Suprapubic skin (tissue), 4 donors: Measurements from ENCODE around the gene LRPPRC. TPM values are rescaled to one million over a fixed set of nuclear protein-coding genes. Genes with fewer than 3 reads are reported as not detected.

Source experiments
- DNase-seq, 2 donors: peaks; one replicate each; pipeline ENCODE4 v3.0.0-alpha.2; 2019; ENCODE audit warnings: low spot score in 2 of 2
- H3K27ac ChIP-seq: fragments of 200-600 bp; sonication (generic); one replicate; pipeline ENCODE4 v1.5.1; 2019
- H3K27me3 ChIP-seq: fragments of 200-600 bp; sonication (generic); one replicate; pipeline ENCODE4 v1.5.1; 2019
- H3K36me3 ChIP-seq: fragments of 200-600 bp; sonication (generic); one replicate; pipeline ENCODE4 v1.5.1; 2019
- H3K4me1 ChIP-seq: fragments of 200-600 bp; sonication (generic); one replicate; pipeline ENCODE4 v1.5.1; 2019
- H3K4me3 ChIP-seq: fragments of 200-600 bp; sonication (generic); one replicate; pipeline ENCODE4 v1.5.1; 2019; ENCODE audit warnings: mild to moderate bottlenecking
- H3K9me3 ChIP-seq: fragments of 200-600 bp; sonication (generic); one replicate; pipeline ENCODE4 v1.5.1; 2019
- EP300 ChIP-seq: sonication (generic); formaldehyde crosslinking; IDR thresholded peaks from one replicate; pipeline ENCODE4 v1.6.1; 2017; ENCODE audit warnings: antibody characterized with exemption
- POLR2A ChIP-seq, 2 donors: fragments of 450-650 bp; IDR thresholded peaks; one replicate each; pipeline ENCODE4 v1.6.1; 2017; ENCODE audit warnings: antibody characterized with exemption in 2 of 2, mild to moderate bottlenecking in 2 of 2, moderate library complexity in 2 of 2
- POLR2AphosphoS5 ChIP-seq, 3 donors: sonication (generic); formaldehyde crosslinking; IDR thresholded peaks; one replicate each; pipeline ENCODE4 v1.6.1; 2017; ENCODE audit warnings: antibody characterized with exemption in 3 of 3
- WGBS: methylation state at CpG from one replicate; pipeline ENCODE4 v1.1.5; 2018; 5-methylcytosine and 5-hydroxymethylcytosine counted together
- total RNA-seq, 4 donors: library from RNA; depleted of rRNA; stranded (reverse); fragments of >200 nt; gene quantifications; one replicate each; pipeline ENCODE4 v1.1.0, GENCODE V29; 2016
- TF ChIP-seq, protein P1 (sequence below), 2 donors: fragments of 200-600 bp in 1 of 2; fragments of 450-650 bp in 1 of 2; sonication (generic) in 1 of 2; IDR thresholded peaks; one replicate each; pipeline ENCODE4 v1.5.1; 2016 to 2019; ENCODE audit warnings: antibody characterized with exemption in 2 of 2, mild to moderate bottlenecking in 1 of 2, moderate library complexity in 1 of 2

LRPPRC gene
- total RNA-seq, 4 donors from 2014 or later = 45.1 to 74.7 (median 46.6) TPM

DNA sequence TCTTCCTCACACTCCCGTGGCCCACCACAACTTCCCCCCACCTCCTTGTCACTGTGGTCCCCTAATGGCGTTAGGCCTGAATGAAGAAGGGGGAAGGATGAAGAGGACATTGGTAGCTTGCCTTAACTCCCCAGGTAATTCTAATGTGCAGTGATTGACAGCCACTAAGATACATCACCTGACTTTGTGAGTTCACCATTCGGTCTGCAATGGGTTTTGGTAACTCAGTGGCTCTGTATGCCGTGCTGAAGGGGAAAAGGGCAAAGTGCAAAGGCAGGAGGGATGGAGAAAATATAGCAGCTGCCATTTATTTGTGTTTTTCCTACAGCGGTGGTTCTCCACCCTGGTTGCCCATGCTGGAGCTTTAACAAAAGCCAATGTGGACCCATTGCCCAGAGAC is 114.8 kb downstream of the LRPPRC start:
- peaks cover 5% of the 10 kb centered on the region for H3K4me1 ChIP-seq

DNA sequence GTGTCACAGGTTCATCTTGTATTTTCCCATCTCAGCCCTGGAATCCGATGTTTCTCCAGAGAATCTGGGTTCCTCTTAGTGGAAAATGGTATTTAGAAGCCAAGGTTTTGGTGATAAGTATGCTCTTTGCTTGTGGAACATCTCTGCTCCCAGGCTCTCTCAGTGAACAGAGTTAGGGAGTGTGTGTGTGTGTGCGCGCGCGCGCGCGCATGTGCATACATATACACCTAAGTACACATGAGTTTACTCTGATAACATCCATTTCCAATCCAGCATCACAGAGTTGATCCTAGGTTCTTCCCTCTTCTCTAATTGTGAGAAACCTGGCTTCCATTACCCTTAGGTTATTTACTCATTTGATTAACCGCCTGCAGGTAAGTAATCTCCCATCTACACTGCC is 115.3 kb downstream of the LRPPRC start:
- TF ChIP-seq POLR2AphosphoS5 (IDR thresholded peaks at IDR 0.05) (no peak), POLR2A (IDR thresholded peaks at IDR 0.05) (no peak), EP300 (no peak)
- TF ChIP-seq, protein P1, sequence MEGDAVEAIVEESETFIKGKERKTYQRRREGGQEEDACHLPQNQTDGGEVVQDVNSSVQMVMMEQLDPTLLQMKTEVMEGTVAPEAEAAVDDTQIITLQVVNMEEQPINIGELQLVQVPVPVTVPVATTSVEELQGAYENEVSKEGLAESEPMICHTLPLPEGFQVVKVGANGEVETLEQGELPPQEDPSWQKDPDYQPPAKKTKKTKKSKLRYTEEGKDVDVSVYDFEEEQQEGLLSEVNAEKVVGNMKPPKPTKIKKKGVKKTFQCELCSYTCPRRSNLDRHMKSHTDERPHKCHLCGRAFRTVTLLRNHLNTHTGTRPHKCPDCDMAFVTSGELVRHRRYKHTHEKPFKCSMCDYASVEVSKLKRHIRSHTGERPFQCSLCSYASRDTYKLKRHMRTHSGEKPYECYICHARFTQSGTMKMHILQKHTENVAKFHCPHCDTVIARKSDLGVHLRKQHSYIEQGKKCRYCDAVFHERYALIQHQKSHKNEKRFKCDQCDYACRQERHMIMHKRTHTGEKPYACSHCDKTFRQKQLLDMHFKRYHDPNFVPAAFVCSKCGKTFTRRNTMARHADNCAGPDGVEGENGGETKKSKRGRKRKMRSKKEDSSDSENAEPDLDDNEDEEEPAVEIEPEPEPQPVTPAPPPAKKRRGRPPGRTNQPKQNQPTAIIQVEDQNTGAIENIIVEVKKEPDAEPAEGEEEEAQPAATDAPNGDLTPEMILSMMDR (IDR thresholded peaks at IDR 0.05) = no peak
- H3K27ac ChIP-seq = no peak overlapping the region
- 98% methylated on average over 9 of the region's 9 CpGs for WGBS

More for the DNA sequence above, 114.8 kb downstream of the LRPPRC start:
- no peak overlapping the region for H3K27ac ChIP-seq
- H3K4me3 ChIP-seq = no peak overlapping the region
- peaks cover 3% of the 10 kb centered on the region for H3K36me3 ChIP-seq
- TF ChIP-seq POLR2A (IDR thresholded peaks at IDR 0.05) (no peak), EP300 (no peak), POLR2AphosphoS5 (IDR thresholded peaks at IDR 0.05) (no peak)
- TF ChIP-seq, protein P1 (IDR thresholded peaks at IDR 0.05) = no peak
- WGBS = 86% methylated on average over 5 of the region's 5 CpGs
- DNase-seq = no peak
- H3K9me3 ChIP-seq = no peaks in the 10 kb centered on the region
- peaks cover 8% of the 10 kb centered on the region for H3K27me3 ChIP-seq

DNA sequence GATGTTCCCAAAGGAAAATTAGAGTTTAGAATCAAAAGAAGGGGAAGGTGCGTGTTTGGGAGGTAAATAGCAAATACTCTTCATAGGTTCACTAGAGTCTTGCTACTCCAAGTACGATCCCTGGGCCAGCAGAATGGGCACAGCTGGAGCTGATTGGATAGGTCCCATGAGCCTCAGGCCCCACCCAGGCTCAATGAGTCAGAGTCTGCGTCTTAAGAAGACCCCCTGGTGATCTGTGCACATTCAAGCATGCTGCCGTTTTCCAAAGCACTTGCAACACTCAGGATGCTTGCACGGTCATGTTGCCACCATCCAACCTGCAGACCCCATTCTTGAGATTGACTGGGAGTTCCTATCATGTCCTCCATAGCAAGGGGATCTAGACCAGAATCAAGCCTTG is 116.5 kb downstream of the LRPPRC start:
- H3K4me1 ChIP-seq = peaks cover 5% of the 10 kb centered on the region
- WGBS = 78% methylated on average over 4 of the region's 5 CpGs
- no peak for DNase-seq
- H3K27me3 ChIP-seq = peaks cover 8% of the 10 kb centered on the region
- H3K4me3 ChIP-seq = no peak overlapping the region
- no peaks in the 10 kb centered on the region for H3K36me3 ChIP-seq
- no peak overlapping the region for H3K27ac ChIP-seq
- no peaks in the 10 kb centered on the region for H3K9me3 ChIP-seq
- TF ChIP-seq, protein P1 (IDR thresholded peaks at IDR 0.05) = no peak
- TF ChIP-seq POLR2AphosphoS5 (IDR thresholded peaks at IDR 0.05) (no peak), POLR2A (IDR thresholded peaks at IDR 0.05) (no peak), EP300 (no peak)

More for the DNA sequence above, 115.3 kb downstream of the LRPPRC start:
- H3K4me3 ChIP-seq = no peak overlapping the region
- peaks cover 8% of the 10 kb centered on the region for H3K27me3 ChIP-seq
- H3K36me3 ChIP-seq = peaks cover 3% of the 10 kb centered on the region
- no peaks in the 10 kb centered on the region for H3K9me3 ChIP-seq
- H3K4me1 ChIP-seq = peaks cover 5% of the 10 kb centered on the region
- DNase-seq = no peak

DNA sequence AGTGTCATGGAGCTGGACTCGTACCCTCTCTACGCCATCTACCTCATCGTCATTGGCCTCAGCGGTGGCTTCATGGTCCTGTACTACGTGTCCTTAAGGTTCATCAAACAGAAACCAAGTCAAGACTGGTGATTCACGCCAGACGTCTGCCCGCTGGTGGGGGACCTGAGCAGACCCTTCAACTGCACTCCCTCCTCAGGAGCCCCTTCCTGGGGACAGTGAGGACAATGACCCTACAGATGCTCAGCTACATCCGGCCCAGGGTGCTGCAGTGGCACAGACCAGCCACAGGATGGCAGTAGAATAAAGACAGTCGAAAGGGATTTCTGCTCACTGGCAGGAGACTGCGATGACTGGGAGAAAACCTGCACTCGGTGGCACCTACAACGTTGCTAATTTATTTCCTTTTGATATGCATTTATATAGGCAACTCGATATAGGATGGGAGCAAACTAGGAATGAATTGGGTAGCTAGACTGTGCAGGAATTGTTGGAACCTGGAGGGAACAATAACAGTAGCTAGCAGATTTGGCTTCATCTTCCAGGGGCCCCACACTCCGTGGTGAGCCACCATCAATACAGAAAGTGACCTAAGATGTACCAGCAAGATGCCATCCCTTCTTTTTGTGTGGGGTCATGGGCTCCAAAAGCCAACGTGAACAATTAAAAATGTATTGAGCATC is 117.9 kb downstream of the LRPPRC start:
- no peak for DNase-seq
- TF ChIP-seq POLR2A (IDR thresholded peaks at IDR 0.05) (no peak), EP300 (no peak), POLR2AphosphoS5 (IDR thresholded peaks at IDR 0.05) (no peak)
- TF ChIP-seq, protein P1 (IDR thresholded peaks at IDR 0.05) = peak; percentile 71 to 91
- 36% methylated on average over 15 of the region's 16 CpGs for WGBS
- H3K4me3 ChIP-seq = no peak overlapping the region
- peaks cover 12% of the 10 kb centered on the region for H3K27me3 ChIP-seq
- H3K27ac ChIP-seq = no peak overlapping the region
- peaks cover 5% of the 10 kb centered on the region for H3K4me1 ChIP-seq
- no peaks in the 10 kb centered on the region for H3K36me3 ChIP-seq
- H3K9me3 ChIP-seq = no peaks in the 10 kb centered on the region

DNA sequence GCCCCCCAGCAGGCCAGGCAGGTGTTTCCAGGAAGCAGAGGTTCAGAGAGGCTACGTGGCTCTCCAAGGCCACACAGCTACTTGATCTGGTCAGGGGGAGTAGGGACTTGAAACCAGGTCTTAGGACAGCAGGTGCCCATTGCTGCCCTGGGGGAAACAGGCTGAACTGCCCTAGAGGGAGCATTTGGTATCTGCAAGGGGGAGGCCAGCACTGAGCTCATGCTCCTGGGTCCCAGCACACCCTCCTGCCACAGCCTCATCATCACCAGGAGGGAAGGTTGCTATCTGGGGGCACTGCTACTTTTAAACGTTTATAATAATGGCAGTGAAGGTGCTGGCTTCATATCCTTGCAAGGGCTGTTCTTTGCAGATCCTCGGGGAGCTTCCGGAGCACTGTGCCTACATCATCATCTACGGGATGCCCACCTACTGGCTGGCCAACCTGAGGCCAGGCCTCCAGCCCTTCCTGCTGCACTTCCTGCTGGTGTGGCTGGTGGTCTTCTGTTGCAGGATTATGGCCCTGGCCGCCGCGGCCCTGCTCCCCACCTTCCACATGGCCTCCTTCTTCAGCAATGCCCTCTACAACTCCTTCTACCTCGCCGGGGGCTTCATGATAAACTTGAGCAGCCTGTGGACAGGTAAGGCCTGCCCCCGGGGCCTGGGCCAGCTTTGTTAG is 120.9 kb downstream of the LRPPRC start:
- TF ChIP-seq POLR2A (IDR thresholded peaks at IDR 0.05) (no peak), EP300 (no peak), POLR2AphosphoS5 (IDR thresholded peaks at IDR 0.05) (no peak)
- TF ChIP-seq, protein P1 (IDR thresholded peaks at IDR 0.05) = no peak
- Histone ChIP-seq H3K4me1 (peaks cover 3% of the 10 kb centered on the region), H3K36me3 (no peaks in the 10 kb centered on the region), H3K27ac (no peak overlapping the region), H3K4me3 (no peak overlapping the region), H3K9me3 (no peaks in the 10 kb centered on the region), H3K27me3 (peaks cover 37% of the 10 kb centered on the region)
- WGBS = 86% methylated on average over 11 of the region's 11 CpGs
- no peak for DNase-seq
